ENCODE measurements around the gene FBXO17. TPM values are rescaled to one million over a fixed set of nuclear protein-coding genes. Genes with fewer than 3 reads are reported as not detected.

The FBXO17 gene
- total and polyA plus RNA-seq, 2 donors (not counting 3 experiments of a cell fraction or from before 2014, with no cell fraction given) = 21.8 to 23.8 TPM

DNA sequence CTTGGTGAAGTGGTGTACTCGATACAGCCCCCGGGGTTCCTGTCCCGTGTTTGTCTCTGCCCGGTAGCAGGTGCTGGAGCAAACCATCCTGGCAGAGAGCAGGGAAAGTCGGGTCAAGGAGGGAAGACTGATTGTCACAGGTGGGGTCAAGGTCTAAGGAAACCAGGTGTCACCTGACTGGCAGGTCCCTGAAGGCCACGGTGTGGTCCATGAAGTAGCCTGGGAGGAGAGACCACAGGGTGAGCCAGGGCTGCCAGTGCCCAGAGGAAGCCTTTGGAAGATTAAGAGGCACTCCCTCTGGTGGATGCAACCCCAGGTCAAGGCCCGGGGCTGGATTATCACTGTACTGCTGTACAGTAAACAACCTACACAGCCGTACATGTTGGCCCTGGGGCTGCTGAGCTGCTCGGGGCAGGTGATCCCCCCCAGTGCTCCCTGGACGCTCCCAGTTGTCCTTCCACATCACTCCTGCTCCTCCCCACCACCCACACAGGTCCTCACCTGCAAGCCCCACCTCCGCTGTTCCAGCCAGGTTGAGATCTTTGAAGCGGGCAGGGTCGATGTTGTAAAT lies 57.5 kb downstream of the FBXO17 start:
- no TSS peak for BruUV-seq (replicated peaks)
- H3K9me3 ChIP-seq (replicated peaks; ENCODE audit: control insufficient read depth, insufficient read depth, low read length) = no peaks in the 10 kb centered on the region
- H3K4me1 ChIP-seq (ENCODE audit: control insufficient read depth, extremely low read depth, insufficient read depth, low read length) = no peaks in the 10 kb centered on the region
- no peak overlapping the region for H2AFZ ChIP-seq (ENCODE audit: low read depth, low read length)
- FAIRE-seq = no peak
- no peak for TF ChIP-seq POLR2A (IDR thresholded peaks at IDR 0.05; ENCODE audit: low read depth, low read length)
- TF ChIP-seq, protein P1, sequence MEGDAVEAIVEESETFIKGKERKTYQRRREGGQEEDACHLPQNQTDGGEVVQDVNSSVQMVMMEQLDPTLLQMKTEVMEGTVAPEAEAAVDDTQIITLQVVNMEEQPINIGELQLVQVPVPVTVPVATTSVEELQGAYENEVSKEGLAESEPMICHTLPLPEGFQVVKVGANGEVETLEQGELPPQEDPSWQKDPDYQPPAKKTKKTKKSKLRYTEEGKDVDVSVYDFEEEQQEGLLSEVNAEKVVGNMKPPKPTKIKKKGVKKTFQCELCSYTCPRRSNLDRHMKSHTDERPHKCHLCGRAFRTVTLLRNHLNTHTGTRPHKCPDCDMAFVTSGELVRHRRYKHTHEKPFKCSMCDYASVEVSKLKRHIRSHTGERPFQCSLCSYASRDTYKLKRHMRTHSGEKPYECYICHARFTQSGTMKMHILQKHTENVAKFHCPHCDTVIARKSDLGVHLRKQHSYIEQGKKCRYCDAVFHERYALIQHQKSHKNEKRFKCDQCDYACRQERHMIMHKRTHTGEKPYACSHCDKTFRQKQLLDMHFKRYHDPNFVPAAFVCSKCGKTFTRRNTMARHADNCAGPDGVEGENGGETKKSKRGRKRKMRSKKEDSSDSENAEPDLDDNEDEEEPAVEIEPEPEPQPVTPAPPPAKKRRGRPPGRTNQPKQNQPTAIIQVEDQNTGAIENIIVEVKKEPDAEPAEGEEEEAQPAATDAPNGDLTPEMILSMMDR (IDR thresholded peaks at IDR 0.05; ENCODE audit: extremely low read depth in 1 of 2, insufficient read depth in 1 of 2, low read depth in 1 of 2, low read length in 2 of 2) = peak in 1 of 2 donors; percentile 14
- no peak overlapping the region for H3K4me3 ChIP-seq (replicated peaks in 1 of 3; ENCODE audit: insufficient read depth in 1 of 3, low read depth in 1 of 3, low read length in 3 of 3)
- no peak for DNase-seq (ENCODE audit: low read depth, low spot score)
- no peak overlapping the region for H3K9ac ChIP-seq (replicated peaks; ENCODE audit: extremely low read depth, insufficient read depth, low read length)
- H3K9me1 ChIP-seq (replicated peaks; ENCODE audit: control insufficient read depth, extremely low read depth, insufficient read depth, low read length) = no peaks in the 10 kb centered on the region
- intact Hi-C loops (cut with micrococcal nuclease) (no loop called here), dilution Hi-C loops (cut with MboI; ENCODE audit: extremely low pct_ligation_motif_present, low sequenced_read_pairs) (no loop called here)
- H4K20me1 ChIP-seq (replicated peaks; ENCODE audit: control insufficient read depth, extremely low read depth, insufficient read depth, low read length) = no peaks in the 10 kb centered on the region
- ChIA-PET POLR2A (interaction anchor here (0.7 kb wide), 1 partner anchor 263 kb away, joined by 5 read pairs; no protein-coding TSS in a partner anchor), CTCF (interaction anchor here (0.6 kb wide), 1 partner anchor 683 kb away, joined by 4 read pairs; no protein-coding TSS in a partner anchor)
- no peak overlapping the region for H3K27ac ChIP-seq (ENCODE audit: insufficient read depth, low read depth, low read length)
- H3K79me2 ChIP-seq (ENCODE audit: control insufficient read depth, insufficient read depth, low read length) = no peaks in the 10 kb centered on the region
- H3K27me3 ChIP-seq (ENCODE audit: control insufficient read depth in 2 of 2, insufficient read depth in 2 of 2, low read length in 2 of 2) = no peaks in the 10 kb centered on the region
- H3K4me2 ChIP-seq (ENCODE audit: insufficient read depth, low read length) = no peak overlapping the region
- no peaks in the 10 kb centered on the region for H3K36me3 ChIP-seq (ENCODE audit: control insufficient read depth in 2 of 2, extremely low read depth in 1 of 2, insufficient read depth in 2 of 2, low read length in 2 of 2)

DNA sequence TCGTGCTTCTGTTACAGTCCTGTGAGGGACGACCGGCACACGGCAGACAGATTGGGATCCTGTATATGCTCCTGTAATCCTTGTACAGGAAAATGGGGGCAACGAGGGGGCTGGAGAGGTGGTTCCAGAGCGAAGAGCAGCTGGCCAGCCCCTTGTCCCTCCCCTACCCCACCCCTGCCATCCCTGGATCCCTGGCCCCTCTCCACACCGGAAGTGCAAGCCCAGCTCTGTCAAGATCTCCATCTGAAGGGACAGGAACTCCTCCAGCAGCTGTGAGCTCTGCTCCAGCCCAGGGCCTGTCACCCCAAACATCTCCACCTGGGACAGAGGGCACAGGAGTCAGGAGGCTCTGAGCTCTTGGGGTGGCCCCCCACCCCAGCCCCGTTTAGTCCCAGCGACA lies 58.0 kb downstream of the FBXO17 start:
- POLR2A ChIA-PET = interaction anchor here (0.7 kb wide), 1 partner anchor 263 kb away, joined by 5 read pairs; no protein-coding TSS in a partner anchor
- H3K36me3 ChIP-seq (ENCODE audit: control insufficient read depth in 2 of 2, extremely low read depth in 1 of 2, insufficient read depth in 2 of 2, low read length in 2 of 2) = no peaks in the 10 kb centered on the region
- no peaks in the 10 kb centered on the region for H4K20me1 ChIP-seq (replicated peaks; ENCODE audit: control insufficient read depth, extremely low read depth, insufficient read depth, low read length)
- no peak for DNase-seq (ENCODE audit: low read depth, low spot score)
- H3K4me3 ChIP-seq (replicated peaks in 1 of 3; ENCODE audit: insufficient read depth in 1 of 3, low read depth in 1 of 3, low read length in 3 of 3) = no peak overlapping the region
- H3K9ac ChIP-seq (replicated peaks; ENCODE audit: extremely low read depth, insufficient read depth, low read length) = no peak overlapping the region
- FAIRE-seq = no peak
- H3K4me1 ChIP-seq (ENCODE audit: control insufficient read depth, extremely low read depth, insufficient read depth, low read length) = no peaks in the 10 kb centered on the region
- no peak overlapping the region for H3K27ac ChIP-seq (ENCODE audit: insufficient read depth, low read depth, low read length)
- CTCF ChIA-PET = interaction anchor here (0.6 to 0.8 kb wide), 2 partner anchors 13 to 682 kb away, joined by 3 to 4 read pairs; partner anchors contain the start of genes MRPS12 and SARS2
- no peaks in the 10 kb centered on the region for H3K9me1 ChIP-seq (replicated peaks; ENCODE audit: control insufficient read depth, extremely low read depth, insufficient read depth, low read length)
- dilution Hi-C loops (cut with MboI; ENCODE audit: extremely low pct_ligation_motif_present, low sequenced_read_pairs) (no loop called here), intact Hi-C loops (cut with micrococcal nuclease) (no loop called here)
- no TSS peak for BruUV-seq (replicated peaks)
- H3K79me2 ChIP-seq (ENCODE audit: control insufficient read depth, insufficient read depth, low read length) = no peaks in the 10 kb centered on the region
- no peak overlapping the region for H2AFZ ChIP-seq (ENCODE audit: low read depth, low read length)
- TF ChIP-seq GATA2 (IDR thresholded peaks at IDR 0.05; ENCODE audit: insufficient read depth, insufficient read length, low read depth, low read length) = no peak
- no peak for TF ChIP-seq JUN (IDR thresholded peaks at IDR 0.05; ENCODE audit: borderline replicate concordance, insufficient read depth, insufficient read length, low read depth)
- no peak for TF ChIP-seq POLR2AphosphoS5 (IDR thresholded peaks at IDR 0.05; ENCODE audit: insufficient read depth, low read depth, low read length)
- no peak for TF ChIP-seq EZH2 (IDR thresholded peaks at IDR 0.05; ENCODE audit: borderline replicate concordance, low read depth, low read length, severe bottlenecking)
- TF ChIP-seq MYC (IDR thresholded peaks at IDR 0.05; ENCODE audit: low read depth, low read length) = no peak
- TF ChIP-seq, protein P1 (IDR thresholded peaks at IDR 0.05; ENCODE audit: extremely low read depth in 1 of 2, insufficient read depth in 1 of 2, low read depth in 1 of 2, low read length in 2 of 2) = no peak
- H3K27me3 ChIP-seq (ENCODE audit: control insufficient read depth in 2 of 2, insufficient read depth in 2 of 2, low read length in 2 of 2) = no peaks in the 10 kb centered on the region
- no peak overlapping the region for H3K4me2 ChIP-seq (ENCODE audit: insufficient read depth, low read length)
- H3K9me3 ChIP-seq (replicated peaks; ENCODE audit: control insufficient read depth, insufficient read depth, low read length) = no peaks in the 10 kb centered on the region

Measured in endothelial cell of umbilical vein (primary cell).